ENCODE data around the gene SLC44A3.
A peak's percentile ranks its signal among the peaks of the same experiment; 100 is the strongest.

SLC44A3 gene, protein sequence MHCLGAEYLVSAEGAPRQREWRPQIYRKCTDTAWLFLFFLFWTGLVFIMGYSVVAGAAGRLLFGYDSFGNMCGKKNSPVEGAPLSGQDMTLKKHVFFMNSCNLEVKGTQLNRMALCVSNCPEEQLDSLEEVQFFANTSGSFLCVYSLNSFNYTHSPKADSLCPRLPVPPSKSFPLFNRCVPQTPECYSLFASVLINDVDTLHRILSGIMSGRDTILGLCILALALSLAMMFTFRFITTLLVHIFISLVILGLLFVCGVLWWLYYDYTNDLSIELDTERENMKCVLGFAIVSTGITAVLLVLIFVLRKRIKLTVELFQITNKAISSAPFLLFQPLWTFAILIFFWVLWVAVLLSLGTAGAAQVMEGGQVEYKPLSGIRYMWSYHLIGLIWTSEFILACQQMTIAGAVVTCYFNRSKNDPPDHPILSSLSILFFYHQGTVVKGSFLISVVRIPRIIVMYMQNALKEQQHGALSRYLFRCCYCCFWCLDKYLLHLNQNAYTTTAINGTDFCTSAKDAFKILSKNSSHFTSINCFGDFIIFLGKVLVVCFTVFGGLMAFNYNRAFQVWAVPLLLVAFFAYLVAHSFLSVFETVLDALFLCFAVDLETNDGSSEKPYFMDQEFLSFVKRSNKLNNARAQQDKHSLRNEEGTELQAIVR

DNA sequence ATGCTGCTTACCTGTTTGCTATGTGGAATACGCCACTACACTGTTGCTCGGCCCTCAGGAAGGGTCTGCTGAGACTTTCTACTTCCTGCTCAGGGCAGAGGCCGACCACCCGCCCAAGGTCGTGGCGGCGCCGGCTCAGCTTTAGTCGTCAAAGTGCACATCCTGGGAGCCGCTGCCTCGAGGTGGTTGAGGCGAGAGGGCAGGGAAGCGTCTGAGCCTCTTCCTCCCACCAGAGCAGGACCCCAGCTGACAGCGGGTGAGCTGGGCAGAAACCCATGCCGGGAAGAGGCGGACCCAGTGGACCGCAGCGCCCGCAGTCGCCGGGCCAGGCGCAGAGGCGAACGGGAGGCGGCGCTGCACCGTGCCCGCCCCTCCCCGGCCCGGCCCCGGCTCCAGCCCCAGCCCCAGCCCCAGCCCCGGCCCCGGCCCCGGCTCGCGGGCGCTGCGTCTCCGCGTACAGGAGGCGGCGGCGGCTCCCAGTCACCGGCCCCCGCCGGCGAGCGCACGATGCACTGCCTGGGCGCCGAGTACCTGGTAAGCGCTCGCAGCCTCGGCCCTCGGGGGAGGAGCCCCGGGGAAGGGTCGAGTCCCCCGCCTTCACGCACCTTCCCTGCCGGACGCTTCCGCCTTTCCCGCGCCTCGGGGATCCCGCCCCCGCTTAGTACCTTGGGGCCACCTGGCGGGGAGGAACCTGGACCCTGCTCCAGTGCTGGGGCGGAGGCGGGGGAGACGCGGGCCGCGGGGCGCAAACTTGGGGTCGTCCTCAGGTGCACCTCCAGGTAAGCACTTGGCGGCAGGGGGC, at the start of gene SLC44A3:
Gene SLC44A3 (plus strand): TSS at position 413 of the 802 bp plus-strand sequence. CDS start 95 bp downstream, at position 508.
- DNase-seq, result no peak

DNA sequence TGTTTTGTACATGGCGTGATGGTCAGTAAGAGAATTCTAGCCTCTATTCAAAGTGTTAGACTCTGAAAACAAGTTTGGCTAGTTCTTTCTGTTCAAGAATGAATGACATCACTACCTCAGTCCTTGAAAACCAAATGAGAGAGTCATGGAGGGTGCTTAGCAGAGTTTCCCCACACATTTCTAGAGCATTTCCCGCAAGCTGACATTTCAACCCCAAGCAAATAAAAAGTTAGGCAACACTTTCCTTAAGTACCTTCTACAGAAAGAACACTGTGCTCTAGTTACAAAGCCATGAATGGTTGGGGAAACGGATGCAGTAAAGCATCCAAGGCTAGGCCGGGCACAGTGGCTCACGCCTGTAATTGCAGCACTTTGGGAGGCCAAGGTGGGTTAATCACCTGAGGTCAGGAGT, 47.9 kb upstream of the SLC44A3 start:
- DNase-seq, result no peak

DNA sequence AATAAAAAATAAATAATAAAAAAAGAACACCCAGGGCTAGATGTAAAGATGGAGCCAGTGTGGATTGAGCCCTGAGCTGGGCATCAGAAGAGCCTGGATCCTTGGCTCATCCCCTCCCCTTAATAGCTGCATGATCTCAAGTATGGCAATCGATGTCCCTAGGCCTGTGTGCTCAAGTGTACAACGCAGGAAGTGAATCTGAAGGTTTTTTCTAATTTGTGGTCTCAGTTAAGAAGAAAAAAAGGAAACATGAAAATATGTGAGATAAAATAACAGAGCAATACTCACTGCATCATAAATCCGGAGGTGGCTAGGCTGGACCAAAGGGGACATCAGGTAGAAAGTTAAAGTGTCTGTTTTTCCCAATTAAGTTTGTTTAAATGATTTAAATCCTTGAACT, 47.3 kb upstream of the SLC44A3 start:
- DNase-seq, result no peak

DNA sequence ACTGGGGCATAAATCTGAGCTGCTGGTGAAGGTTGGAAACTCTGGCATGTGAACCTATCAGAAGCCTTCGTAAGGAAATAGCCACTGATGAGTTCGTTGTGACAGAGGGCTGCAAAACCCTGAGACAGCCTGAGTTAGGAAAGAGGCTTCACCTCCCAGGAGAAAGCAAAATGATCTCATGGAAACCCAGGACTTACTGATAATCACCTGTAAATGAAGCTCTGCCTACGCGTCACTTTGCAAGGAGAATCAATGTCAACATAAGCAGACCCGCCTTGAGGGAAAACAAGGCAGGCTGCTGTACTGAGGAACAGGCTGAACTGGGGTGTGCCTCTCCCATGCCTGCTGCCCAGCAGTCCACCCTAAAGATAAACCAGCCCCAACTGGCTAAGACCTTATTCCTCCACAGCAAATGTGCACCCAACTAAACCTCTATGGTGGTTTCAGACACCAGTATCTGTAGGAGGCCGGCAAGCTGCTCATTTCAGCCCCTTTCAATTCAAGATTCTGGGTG, 46.8 kb upstream of the SLC44A3 start:
- no peak for DNase-seq

DNA sequence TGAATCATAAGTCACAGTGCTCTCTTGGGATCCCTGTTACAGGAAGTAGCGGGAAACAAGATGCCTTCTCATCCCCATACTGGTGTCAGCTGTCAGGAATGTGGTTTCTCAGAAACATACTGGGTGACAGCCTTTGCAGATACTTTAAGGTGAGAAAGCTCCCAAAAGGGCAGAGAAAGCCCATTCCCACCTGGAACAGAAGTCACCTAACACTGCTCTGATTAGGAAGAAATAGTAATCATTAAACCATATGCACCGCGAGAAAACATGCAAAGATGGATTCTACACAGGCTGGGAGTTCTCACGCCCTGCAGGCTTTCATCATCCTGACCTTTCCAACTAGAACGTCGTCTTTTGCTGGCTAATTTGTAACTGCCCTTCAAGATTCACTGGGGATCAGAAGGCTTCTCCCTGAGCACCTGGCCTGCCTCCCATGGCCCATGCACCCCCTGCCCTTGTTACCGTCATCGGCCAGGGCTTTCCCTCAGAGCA, 46.2 kb upstream of the SLC44A3 start:
- no peak for DNase-seq

DNA sequence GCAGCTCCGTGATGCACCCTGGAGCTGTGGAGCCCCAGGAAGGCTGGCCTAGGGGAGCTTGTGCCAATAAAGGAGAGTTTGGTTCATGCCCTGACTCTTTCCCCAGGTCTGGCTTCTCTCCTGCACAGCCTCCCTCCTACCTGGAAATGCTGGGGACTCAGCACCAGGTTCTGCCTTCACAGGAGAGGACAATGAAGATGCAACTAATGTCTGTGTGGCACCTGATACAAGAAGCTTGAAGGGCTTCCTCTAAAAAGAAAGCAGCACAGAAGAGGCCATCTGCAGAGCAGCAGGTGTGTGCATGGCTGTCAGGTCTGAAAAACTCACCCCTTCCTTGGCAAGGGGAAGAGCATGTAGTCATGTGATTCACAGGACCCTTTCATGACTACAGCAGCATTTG, 43.7 kb upstream of the SLC44A3 start:
- no peak for DNase-seq

DNA sequence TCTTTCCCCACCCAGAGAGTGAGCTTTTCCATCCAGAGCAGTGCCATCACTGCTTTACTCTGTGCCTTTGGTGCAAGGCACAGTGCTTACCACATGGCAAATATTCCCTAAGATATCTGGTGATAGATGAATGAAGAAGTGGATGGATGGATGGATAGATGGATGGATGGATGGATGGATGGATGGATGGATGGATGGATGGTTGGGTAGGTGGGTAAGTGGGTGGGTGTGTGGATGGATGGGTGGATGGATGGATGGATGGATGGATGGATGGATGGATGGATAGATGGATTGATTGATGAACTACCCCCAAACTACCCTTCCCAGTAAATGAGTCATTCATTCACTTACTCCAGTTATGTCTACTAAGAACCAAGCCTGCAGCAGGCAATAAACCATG, 42.9 kb upstream of the SLC44A3 start:
- no peak for DNase-seq

DNA sequence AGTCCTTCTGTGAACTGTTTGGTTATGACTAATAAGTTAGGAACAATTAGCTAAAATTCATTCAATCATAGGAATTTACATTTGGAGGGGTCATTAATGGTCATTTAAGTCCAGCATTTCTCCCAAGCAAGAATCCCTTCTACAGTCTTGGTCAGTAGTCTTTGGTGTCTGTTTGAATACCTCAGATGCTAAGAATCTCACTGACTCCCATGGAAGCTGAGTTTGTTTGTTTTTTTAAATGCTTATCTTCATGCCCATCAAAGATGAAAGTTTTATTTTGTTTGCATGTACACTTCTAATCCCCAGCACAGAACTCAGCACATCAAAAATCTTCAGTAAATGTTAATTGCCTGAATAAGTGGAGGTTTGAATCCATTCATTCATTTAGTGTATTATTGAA, 41.3 kb upstream of the SLC44A3 start:
- DNase-seq, result no peak

DNA sequence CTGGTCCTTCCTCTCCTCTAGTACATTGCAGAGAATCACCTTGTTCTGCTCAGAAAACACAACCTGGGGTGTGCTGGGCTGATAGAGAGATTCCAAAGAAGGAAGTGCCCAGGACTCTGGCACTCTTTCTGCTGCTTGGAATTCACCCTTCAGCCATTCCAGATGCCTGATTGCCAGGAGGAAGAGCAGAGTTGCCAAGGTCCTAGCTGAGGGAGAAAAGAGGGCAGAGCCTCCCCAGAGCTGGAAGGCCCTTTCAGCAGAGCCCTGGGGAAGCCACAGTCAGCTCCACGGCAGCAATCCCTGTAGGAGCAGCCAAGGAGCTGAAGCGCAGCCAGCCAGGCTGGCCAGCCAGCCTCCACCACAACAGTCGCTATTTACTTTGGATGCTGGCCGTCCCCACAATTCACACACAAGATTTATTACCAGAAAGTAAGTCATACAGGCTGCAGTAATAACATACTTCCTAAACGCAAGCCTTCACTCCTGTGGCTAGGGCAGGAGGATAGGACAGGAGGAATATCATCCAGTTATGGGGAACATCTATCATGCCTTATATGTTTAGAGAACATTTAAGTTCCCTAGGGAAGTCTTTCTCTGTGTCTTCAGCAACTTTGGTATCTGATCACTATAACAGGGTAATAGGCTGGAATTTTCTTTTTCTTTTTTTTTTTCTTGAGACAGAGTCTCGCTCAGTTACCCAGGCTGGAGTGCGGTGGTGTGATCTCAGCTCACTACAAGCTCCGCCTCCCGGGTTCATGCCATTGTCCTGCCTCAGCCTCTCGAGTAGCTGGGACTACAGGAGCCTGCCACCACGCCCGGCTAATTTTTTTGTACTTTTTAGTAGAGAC, 36.6 kb upstream of the SLC44A3 start:
- no peak for DNase-seq

DNA sequence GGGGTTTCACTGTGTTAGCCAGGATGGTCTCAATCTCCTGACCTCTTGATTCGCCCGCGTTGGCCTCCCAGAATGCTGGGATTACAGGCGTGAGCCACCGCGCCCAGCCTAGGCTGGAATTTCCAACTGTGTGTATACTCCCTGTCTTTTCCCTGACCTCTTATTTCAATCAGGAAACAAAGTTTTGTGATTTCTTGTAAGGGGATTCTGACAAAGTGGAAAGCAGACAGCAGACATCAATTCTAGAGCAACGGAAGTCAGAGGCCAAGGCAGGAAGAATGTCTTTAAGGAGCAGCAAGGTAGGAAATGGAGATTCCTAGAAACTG, 36.0 kb upstream of the SLC44A3 start:
- DNase-seq, result no peak

DNA sequence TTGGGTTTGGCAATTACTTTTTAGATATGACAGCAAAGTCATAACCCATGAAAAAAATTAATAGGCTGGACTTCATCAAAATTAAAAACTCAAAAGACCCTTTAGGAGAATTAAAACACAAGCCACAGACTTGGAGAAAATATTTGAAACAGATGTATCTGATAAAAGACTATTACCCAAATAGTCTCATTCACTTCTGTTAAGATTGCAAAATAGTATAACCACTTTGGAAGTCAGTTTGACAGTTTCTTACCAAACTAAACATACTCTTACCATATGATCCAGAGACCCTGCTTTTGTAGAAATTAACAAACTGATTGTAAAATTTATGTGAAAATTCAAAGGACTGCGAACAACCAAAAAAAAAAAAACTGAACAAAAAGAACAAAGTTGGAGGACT, 32.5 kb upstream of the SLC44A3 start:
- DNase-seq, result no peak

DNA sequence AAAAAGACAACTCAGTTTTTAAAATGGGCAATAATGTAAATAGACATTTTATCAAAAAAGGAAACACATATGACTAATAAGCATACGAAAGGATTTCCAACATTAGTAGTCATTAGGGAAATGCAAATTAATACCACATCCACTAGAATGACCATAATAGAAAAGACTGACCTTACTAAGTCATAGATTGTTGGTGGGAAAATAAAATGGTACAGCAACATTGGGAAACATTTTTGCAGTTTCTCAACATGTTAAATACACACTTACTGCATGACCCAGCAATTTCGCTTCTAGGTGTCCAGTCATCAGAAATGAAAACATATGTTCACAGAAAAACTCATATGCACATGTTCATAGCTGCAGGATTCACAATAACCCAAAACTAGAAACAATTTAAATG, 29.9 kb upstream of the SLC44A3 start:
- DNase-seq, result no peak

DNA sequence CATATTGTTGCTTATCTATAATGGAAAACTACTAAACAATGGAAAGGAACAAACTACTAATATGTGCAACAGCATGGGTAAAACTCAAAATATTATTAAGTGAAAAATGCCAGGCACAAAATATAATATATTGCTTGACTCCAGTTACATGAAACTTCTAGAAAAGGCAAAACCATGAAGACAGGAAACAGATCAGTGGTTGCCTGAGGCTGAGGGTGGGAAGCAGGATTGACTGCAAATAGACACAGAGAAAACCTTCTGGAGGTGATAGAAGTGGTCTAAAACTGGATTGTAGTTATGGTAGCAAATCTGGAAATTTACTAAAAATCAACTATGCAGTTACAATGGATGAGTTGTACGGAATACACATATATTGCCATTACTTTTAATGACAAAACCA, 29.5 kb upstream of the SLC44A3 start:
- no peak for DNase-seq

DNA sequence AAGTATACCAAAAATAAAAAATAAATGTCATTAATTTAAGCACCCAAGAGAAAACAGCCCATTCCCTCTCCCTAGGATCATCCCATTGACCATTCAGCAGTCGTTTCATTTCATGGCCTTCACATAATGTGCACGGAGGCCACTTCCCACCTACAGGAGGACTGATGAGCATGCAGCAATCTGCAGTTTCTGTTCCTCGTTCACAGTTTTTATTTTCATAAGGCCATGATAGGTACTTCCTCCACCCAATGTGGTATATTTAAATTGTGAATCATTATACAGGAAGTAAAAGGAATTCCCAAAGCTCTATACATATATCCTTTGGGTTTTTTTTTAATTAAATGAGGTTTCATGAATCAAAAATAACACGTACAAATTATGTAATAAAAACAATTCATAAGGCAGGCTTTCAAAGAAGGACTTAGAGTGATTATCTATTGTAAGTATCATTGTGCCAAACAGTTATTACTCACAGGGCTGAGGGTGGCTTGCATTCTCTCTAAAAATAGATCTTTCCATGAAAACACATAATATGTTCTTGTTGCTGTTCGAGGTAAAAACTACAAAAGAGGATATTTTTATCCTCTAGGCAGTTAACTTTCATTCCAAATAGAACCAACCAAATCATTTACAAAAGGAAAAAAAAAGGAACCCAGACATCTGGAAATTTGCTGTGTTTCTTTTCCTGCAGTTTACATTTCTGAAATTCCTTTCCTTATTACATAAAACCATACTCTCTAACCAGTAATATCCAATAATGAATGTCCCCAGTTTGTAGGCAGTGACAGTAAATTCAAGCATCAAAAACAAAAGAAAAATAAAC, 27.5 kb upstream of the SLC44A3 start:
- peak; percentile 33 for DNase-seq

DNA sequence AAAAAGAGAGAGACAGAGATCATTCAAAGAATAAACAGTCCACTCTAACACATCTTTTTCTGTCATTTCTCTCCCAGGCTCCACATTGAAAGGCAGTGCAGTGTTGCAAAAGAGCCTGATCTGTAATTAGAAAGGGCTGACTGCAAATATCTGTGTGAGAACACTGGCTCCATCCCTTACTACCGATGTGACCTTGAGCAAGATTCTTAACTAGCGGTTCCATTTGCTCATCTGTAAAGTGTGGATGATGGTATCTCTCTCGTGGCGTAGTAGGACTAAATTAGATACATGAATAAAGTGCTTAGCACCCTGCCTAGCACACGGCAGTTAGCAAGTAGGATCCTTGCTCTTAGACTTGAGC, 26.9 kb upstream of the SLC44A3 start:
- DNase-seq, result no peak

DNA sequence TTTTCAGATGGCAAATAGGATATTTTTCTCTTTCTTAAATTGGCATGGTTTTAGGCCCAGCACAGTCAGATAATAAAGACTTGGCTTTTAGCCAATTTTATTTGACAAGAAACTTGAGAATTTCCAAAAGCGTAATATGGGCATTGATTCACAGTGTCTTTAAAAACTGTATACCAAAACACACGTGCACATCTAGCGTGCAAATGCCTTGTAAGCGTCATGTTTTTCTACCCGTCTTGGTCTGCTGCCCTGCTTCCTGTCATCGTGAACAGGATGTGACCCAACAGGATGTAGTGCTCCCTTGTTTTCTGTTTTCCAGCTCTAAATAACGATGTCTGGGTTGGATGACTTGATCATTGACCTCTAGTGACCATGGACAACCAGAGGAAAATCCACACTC, 24.7 kb upstream of the SLC44A3 start:
- no peak for DNase-seq

DNA sequence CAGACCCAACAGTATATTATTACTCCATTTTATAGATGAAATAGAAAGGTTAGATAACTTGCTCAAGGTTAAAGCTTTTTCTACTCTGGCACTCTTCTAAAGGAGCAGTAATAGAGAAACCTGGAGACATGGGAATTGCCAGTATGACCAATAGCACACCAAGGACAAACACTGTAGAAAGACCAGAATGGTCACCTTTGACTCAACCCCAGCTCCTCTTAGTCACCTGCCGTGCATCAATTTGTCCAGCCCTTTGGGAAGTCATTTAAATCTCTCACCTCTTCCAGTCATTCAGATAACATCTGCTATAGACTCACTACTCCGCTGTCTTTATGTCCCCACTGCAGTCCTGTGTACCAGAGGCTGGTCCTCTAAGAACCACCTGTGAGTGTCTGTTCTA, 23.9 kb upstream of the SLC44A3 start:
- DNase-seq, result no peak

DNA sequence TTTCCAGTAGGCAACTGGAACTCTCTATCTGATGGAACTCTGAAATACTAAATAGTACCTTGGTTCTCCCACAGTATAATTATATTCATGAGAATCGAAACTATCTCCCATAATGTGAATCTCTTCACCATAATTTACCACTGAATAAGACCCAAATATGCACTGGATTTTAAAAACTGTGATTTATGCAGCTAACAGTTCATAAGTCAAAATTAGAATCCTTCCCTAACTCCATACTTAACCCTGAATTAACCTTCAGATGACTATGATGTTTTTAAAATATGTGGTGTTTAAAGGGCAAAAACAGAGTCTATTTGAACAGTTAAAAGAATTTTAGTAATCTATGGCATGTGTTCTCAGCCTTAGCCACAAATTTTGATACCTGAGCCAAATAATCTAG, 22.9 kb upstream of the SLC44A3 start:
- DNase-seq, result no peak

DNA sequence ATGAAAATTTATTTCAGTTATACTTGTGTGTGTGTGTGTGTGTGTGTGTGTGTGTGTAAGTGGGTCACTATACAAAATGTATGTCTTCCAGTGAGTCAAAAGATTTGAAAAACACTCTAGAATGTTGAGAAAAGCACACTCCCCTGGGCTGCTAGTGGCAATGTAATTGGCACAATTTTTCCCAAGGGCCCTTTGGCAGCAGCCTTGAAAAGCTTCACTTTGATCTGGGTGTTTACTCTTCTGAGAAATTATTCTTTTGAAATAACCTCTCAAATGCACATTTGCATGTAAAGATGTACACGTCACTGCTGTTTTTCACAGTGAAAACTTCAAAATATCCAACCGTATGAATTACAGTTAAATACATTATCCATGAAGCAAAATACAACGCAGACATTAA, 22.1 kb upstream of the SLC44A3 start:
- no peak for DNase-seq

DNA sequence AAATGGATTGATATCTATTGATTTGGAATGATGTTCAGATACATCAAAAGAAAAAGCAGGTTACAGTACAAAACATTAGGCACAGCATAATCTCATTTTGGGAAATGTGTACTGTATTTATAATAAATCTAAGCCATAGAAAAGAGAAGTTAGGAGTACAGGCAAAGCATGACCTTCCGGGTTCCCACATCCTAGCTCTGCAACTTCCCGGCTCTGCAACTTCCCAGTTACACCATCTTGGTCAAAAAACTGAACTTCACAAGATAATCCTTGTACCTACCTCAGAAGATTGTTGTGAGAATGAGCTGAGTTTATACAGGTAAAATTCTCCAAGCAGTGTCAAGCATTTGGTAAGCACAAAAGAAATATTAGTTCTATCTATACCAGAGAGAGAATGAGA, 21.7 kb upstream of the SLC44A3 start:
- no peak for DNase-seq

DNA sequence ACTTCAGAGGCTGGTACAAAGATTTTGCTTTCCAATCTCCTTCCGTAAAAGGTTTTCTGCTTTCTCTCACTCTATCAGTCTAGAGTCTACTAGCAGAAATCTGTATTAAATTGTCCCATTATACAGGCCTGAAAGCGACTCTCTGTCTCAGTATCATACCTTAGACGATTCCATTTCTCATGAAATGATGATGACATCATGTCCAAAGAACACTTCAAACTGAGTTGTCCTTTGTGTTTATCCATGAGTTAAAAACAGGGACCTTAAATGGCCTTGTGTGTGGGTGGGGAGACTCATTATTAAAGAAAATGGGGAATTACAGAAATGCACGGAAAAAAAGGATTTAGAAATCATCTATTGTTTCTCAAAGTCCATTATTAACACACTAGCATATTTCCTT, 21.0 kb upstream of the SLC44A3 start:
- DNase-seq, result no peak

Measured in amniotic stem cell (primary cell).